GM12874 (cell line): Measurements from ENCODE around the gene TMEM8B.

Source experiments
- CTCF ChIP-seq: IDR thresholded peaks from 2 replicates; pipeline ENCODE4 v1.5.1; 2011; ENCODE audit warnings: low read depth, mild to moderate bottlenecking, control low read depth, low read length, moderate library complexity; ENCODE audit not compliant: insufficient read depth

The TMEM8B gene

GRCh38 chr9:35835766-35836165 lies 6.7 kb downstream of the TMEM8B start:
- no peak for TF ChIP-seq CTCF

- TF ChIP-seq CTCF, result no peak
Measured at GRCh38 chr9:35836595-35836994, 7.6 kb downstream of the TMEM8B start.

- no peak for TF ChIP-seq CTCF
Measured at GRCh38 chr9:35839926-35840325, 10.9 kb downstream of the TMEM8B start.

GRCh38 chr9:35840881-35841644 lies 12.0 kb downstream of the TMEM8B start:
- TF ChIP-seq CTCF, result no peak

- no peak for TF ChIP-seq CTCF
Measured at GRCh38 chr9:35841645-35841900, 12.5 kb downstream of the TMEM8B start.

GRCh38 chr9:35842020-35842745 lies 13.2 kb downstream of the TMEM8B start:
- no peak for TF ChIP-seq CTCF

- no peak for TF ChIP-seq CTCF
Measured at GRCh38 chr9:35842795-35843194, 13.8 kb downstream of the TMEM8B start.
